ENCODE measurements around the gene MPV17L2.

- no peak for TF ChIP-seq POLR2A (IDR thresholded peaks at IDR 0.05; ENCODE audit: low read depth, low read length)
- TF ChIP-seq TAF1 (IDR thresholded peaks at IDR 0.05; ENCODE audit: low read depth, low read length) = no peak
These were observed 20.5 kb upstream of the MPV17L2 start for GRCh38 chr19:18172331-18173053.
